ENCODE results near the gene LYZL6.

DNA sequence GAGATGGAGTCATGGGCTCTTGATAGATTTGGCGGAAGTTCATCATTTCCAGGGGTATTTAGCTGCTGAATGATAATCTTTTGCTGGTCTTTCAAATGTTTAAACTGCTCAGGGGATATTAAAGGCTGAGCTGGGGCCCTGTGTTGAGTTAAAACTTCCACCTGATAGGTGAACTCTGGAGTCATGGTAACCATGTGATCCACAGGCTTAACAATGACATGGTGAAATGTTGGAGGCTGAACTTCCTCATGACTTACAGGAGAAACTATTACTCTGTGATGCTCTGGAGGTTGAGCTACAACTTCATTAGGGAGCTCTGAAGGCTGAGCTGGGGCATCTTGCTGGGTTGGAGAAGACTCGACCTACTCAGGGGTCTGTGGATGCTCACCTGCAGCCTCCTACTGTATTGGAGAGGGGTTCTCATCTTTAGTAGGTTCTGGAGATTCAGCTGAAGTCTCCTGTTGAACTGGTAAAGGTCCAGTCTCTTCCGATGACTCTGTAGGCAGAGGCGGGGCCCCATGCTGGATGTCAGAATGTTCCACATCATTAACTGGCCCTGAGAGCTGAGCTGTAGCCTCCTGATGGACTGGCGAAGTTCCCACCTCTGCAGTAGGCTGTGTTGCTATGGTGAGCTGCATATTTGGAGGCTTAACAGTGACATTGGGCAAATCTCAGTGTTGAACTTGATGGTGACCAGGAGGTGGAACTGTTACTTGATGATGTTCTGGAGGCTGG lies 37.2 kb downstream of the LYZL6 start:
- no peak for TF ChIP-seq POLR2A (IDR thresholded peaks at IDR 0.05; ENCODE audit: low read depth, low read length)
- no peak for TF ChIP-seq TAF1 (IDR thresholded peaks at IDR 0.05; ENCODE audit: borderline replicate concordance, low read depth, low read length)
- TF ChIP-seq POLR2AphosphoS5 (IDR thresholded peaks at IDR 0.05; ENCODE audit: low read depth, low read length): no peak

Measured in GM12892 (cell line).